GM21825 (cell line): ENCODE measurements around the gene IKBIP.
"Not testable (repeated sequence)": the region's sequence is repeated elsewhere in the genome, so short reads cannot be mapped to it uniquely, and the experiment has no call there.

Experiments
- ATAC-seq: cut with Tn5 transposase; IDR thresholded peaks from one replicate; pipeline ENCODE4 v1.9.1; 2021; ENCODE audit warnings: mild to moderate bottlenecking, moderate library complexity; ENCODE audit not compliant: unreplicated experiment

IKBIP gene

GRCh38 chr12:98644712-98645571 is at the start of gene IKBIP, which contains the start of gene APAF1:
Gene IKBIP, minus strand, starts transcription at chr12:98644788. Its CDS starts 87 bp downstream, at chr12:98644701.
Gene APAF1, plus strand, starts transcription at chr12:98645290. Its CDS starts 3,070 bp downstream, at chr12:98648360.
- ATAC-seq = peak; percentile 89

- ATAC-seq = no peak
Measured at GRCh38 chr12:98691351-98691750, 46.8 kb upstream of the IKBIP start.

GRCh38 chr12:98686603-98687002 is 42.0 kb upstream of the IKBIP start:
- no peak for ATAC-seq

DNA sequence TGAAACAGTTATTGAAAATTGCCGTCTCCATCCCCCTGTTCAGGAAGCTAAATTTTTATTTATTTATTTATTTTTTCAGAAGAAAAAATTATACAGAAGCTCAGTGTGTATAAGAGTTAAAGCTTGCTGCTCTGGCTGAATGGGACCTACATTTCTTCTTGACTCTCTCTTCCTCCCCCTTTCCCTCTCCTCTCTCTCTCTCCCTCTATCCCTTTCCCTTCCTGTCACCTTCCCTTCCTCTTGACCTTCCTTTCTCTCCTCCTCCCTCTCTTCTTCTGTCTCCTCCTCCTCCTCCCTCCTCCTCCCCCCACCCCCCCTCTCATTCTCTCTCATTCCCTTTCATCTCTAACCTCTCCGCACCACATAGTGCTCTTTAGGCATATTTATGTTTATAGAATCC is 39.6 kb upstream of the IKBIP start:
- no peak for ATAC-seq

DNA sequence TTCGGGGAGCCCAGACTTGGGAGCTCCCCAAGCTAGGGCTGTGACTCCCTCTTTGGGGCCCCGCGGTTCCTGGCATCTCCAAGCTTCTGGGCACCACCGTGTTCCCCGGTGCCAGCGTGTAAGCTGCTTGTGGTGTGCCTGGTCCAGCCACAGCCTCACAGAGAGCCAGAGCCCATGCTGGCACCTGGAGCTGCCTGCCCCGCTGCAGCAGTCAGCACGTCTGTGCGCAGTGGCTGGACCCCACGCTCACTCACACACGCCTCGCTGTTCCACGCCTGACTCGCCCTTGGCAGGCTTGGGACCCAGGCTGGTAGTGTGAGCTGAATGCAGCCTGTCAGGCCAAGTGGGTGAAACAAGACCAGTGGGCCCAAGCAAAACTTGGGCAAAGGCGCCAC is 35.0 kb upstream of the IKBIP start:
- ATAC-seq = no peak

GRCh38 chr12:98678946-98679610 is 34.5 kb upstream of the IKBIP start:
- no peak for ATAC-seq

GRCh38 chr12:98678236-98678945 is 33.8 kb upstream of the IKBIP start:
- ATAC-seq = no peak

DNA sequence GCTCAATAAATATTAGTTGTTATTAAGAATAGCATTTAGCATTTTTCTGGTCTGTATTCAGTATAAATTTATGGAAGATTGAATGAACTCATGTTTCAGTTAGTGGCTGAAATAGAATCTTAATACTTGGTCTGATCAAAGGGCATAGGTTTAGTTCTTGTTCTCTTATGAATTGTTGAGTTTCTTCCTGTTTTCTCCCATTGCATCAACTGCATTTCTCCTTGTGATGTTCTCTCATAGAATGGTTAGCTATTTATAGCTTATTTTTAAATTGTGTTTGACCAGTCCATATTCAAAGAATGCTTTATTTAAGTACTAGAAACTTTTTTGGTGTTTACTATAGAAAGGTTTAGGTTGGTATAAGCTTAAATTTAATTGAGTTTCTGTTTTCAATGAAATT is 30.3 kb upstream of the IKBIP start:
- ATAC-seq = no peak

DNA sequence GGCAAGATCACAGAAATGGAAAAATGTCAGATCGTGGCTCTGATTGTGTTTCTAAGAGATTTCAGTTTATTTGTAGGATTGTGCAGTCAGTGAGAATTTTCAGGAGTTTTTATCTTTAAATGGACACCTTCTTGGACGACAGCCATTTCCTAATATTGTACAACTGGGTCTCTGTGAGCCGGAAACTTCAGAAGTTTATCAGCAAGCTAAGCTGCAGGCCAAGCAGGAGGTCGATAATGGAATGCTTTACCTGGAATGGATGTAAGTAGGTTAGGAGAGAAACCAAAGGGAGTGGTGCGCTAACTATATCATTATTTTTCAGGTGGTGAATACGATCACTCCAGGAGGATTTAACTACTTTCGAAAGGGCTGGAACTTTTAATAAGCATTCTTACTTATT is 26.9 kb upstream of the IKBIP start:
- ATAC-seq = no peak

GRCh38 chr12:98669751-98670150 is 25.2 kb upstream of the IKBIP start:
- ATAC-seq = no peak

GRCh38 chr12:98660521-98660920 is 15.9 kb upstream of the IKBIP start:
- no peak for ATAC-seq

GRCh38 chr12:98656289-98657101 is 11.9 kb upstream of the IKBIP start:
- no peak for ATAC-seq

DNA sequence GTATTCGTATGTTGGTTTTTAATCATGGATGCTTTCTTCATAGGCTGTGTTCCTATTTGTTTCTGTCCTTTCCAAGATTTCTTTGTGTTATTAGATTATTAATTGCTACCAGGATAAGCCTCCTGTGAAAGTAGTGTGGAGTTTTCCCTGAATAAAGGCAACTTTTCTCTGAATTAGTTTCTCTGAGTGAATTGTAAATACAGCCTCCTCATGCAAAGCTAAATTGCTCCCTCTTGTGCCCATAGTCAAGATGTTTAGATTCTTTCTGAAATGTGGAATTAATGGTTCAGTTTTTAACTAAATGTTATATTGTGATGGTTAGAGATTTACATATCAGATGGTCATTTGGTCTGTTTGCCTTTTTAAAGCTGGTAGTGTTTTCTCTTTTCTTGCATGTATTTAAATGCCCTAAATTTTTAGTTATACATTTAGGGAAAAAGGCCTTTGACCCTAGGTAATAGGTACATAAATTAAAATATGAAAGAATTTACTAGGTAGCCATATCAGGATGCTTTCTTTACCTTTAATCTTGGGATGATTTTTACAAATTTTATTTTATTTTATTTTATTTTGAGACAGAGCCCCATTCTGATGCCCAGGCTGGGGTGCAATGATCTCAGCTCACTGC is 9.4 kb upstream of the IKBIP start:
- ATAC-seq = no peak

DNA sequence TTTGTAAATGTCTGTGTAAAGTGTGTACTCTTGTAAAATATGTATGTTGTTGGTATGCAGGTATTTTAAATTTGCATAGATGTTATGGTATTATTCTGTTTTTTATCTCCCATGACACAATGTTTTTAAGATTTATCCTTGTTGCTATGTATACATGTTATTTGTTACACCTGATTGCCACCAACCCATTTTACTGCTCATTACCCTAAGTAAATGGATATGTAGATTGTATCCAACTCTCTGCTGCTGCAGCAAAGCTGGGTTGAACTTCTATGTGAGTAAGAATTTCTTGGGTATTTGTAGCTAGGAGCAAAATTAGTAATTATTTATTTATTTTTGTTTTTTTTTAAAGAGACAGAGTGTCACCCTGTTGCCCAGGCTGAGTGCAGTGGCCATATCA is 6.7 kb upstream of the IKBIP start:
- ATAC-seq = no peak

GRCh38 chr12:98646294-98647090 is 1.9 kb upstream of the IKBIP start:
- no peak for ATAC-seq

DNA sequence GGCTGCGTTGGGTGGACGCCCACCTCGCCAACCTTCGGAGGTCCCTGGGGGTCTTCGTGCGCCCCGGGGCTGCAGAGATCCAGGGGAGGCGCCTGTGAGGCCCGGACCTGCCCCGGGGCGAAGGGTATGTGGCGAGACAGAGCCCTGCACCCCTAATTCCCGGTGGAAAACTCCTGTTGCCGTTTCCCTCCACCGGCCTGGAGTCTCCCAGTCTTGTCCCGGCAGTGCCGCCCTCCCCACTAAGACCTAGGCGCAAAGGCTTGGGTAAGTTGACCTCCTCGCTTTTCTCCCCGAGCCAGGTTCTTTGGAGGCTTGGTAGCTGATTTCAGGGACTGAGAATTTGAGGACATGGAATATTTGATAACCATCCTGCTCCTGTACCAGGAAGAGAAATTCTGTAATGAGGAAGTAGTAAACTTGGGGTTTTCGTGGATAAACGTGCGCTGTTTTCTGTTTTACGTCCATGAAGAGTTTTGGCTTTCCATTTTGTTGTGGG is 1.0 kb upstream of the IKBIP start:
- peak; percentile 1 for ATAC-seq

GRCh38 chr12:98644433-98644711 is 216 bp downstream of the IKBIP start:
- ATAC-seq = peak; percentile 14

GRCh38 chr12:98642801-98643200 is 1.8 kb downstream of the IKBIP start:
- ATAC-seq = not testable (repeated sequence)

DNA sequence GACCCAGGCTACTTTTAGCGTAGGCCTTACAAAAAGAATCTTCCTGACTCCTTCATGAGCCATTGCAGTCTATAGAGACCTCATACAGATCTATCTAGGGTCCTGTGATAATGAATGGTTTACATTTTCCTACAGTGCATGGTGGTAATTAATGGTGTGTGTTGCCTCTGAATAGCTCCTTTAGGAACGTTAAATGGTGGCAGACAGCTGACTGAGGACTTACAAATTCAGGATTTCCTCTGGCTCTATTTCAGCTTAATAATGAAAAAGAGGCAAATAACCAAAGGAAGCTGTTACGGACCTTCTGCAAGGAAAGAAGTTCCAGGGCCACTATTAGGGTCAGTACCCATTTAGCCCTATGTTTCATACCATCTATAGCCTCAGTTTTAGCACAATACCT is 5.1 kb downstream of the IKBIP start:
- ATAC-seq = no peak

- ATAC-seq = no peak
Measured at GRCh38 chr12:98638009-98638408, 6.6 kb downstream of the IKBIP start.
